ENCODE data around the gene RRP1. TPM values are rescaled to one million over a fixed set of nuclear protein-coding genes. Genes with fewer than 3 reads are reported as not detected.

RRP1 gene
- polyA plus RNA-seq, 1 of the 3 experiments (the other 2 are of a cell fraction), result 22.7 TPM

DNA sequence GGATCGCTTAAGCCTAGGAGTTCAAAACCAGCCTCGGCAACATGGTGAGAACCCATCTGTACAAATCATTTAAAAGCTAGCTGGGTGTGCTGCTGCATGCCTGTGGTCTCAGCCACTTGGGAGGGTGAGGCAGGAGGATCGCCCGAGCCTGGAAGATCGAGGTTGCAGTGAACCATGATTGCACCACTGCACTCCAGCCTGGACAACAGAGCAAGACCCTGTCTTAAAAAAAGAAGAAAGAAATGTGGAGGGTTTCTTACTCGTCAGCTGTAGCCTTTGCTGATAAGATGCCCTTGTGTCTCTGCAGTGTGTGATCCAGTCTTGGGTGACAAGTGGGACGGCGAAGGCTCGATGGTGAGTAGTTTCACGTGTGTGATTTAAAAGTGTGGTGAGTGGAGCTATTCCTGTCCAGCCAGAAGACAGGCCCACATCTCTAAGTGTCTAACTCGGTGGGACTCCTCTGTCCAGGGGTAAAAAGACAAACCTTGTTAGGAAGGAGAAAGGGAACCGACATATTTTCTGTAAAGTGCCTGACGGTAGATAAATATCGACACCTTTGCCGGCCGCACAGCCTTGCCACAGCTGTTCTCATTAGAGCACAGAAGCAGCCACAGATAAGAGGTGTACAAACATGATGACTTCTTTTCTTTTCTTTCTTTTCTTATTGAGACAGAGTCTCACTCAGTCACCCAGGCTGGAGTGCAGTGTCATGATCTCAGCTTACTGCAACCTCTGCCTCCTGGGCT is 43.4 kb upstream of the RRP1 start:
- POLR2A ChIA-PET, result no interaction called here
- Histone ChIP-seq H3K9me3 (no peaks in the 10 kb centered on the region), H3K4me2 (no peak overlapping the region), H3K79me2 (ENCODE audit: insufficient read depth) (no peaks in the 10 kb centered on the region), H3K9ac (no peak overlapping the region), H3K4me1 (ENCODE audit: control insufficient read depth in 1 of 2, insufficient read depth in 2 of 2, low read depth in 1 of 2, low read length in 1 of 2) (peaks cover 0 to 3% of the 10 kb centered on the region in 2 experiments; a peak in 1 of 4 replicates), H3K36me3 (replicated peaks in 1 of 2; ENCODE audit: control insufficient read depth in 1 of 2, insufficient read depth in 2 of 2, low read length in 1 of 2) (peaks cover 11 to 28% of the 10 kb centered on the region in 2 experiments), H3F3A (replicated peaks; ENCODE audit: insufficient read depth) (peaks cover 5% of the 10 kb centered on the region), H3K27ac (ENCODE audit: low read depth in 2 of 2, low read length in 1 of 2) (no peak overlapping the region), H3K27me3 (ENCODE audit: insufficient read depth) (no peaks in the 10 kb centered on the region), H3K9me2 (no peaks in the 10 kb centered on the region), H4K20me1 (ENCODE audit: insufficient read depth) (no peaks in the 10 kb centered on the region), H3K4me3 (ENCODE audit: low read depth in 2 of 2, low read length in 1 of 2) (no peak overlapping the region), H2AFZ (ENCODE audit: low read depth) (no peak overlapping the region)
- DNase-seq, result no peak
- TF ChIP-seq EP300 (IDR thresholded peaks at IDR 0.05; ENCODE audit: borderline replicate concordance in 1 of 2, low read depth in 1 of 2, low read length in 1 of 2), result no peak
- no peak for TF ChIP-seq GATA2 (CRISPR knock-in tag; IDR thresholded peaks at IDR 0.05)
- TF ChIP-seq ZBTB33 (IDR thresholded peaks at IDR 0.05; ENCODE audit: borderline replicate concordance, low read depth), result no peak
- no peak for TF ChIP-seq FOSL2 (IDR thresholded peaks at IDR 0.05; ENCODE audit: borderline replicate concordance, low read depth)
- no peak for TF ChIP-seq SIN3A (IDR thresholded peaks at IDR 0.05; ENCODE audit: borderline replicate concordance, low read depth, low read length)
- TF ChIP-seq MXI1 (IDR thresholded peaks at IDR 0.05; ENCODE audit: low read depth, low read length), result no peak
- TF ChIP-seq CHD2 (IDR thresholded peaks at IDR 0.05; ENCODE audit: low read length, partially characterized antibody), result no peak
- no peak for TF ChIP-seq EZH2phosphoT487 (IDR thresholded peaks at IDR 0.05; ENCODE audit: borderline replicate concordance, low read depth)
- no peak for TF ChIP-seq CTCF (IDR thresholded peaks at IDR 0.05)
- TF ChIP-seq RXRA (IDR thresholded peaks at IDR 0.05; ENCODE audit: borderline replicate concordance, low read depth), result no peak
- no peak for TF ChIP-seq NRF1 (IDR thresholded peaks at IDR 0.05; ENCODE audit: low read depth, low read length)
- no peak for TF ChIP-seq POLR2AphosphoS5 (IDR thresholded peaks at IDR 0.05; ENCODE audit: low read depth, low read length)
- TF ChIP-seq, protein P1, sequence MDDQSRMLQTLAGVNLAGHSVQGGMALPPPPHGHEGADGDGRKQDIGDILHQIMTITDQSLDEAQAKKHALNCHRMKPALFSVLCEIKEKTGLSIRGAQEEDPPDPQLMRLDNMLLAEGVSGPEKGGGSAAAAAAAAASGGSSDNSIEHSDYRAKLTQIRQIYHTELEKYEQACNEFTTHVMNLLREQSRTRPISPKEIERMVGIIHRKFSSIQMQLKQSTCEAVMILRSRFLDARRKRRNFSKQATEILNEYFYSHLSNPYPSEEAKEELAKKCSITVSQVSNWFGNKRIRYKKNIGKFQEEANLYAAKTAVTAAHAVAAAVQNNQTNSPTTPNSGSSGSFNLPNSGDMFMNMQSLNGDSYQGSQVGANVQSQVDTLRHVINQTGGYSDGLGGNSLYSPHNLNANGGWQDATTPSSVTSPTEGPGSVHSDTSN (IDR thresholded peaks at IDR 0.05), result no peak
- TF ChIP-seq RFX5 (IDR thresholded peaks at IDR 0.05; ENCODE audit: low read length), result no peak
- TF ChIP-seq REST (IDR thresholded peaks at IDR 0.05; ENCODE audit: low read depth, low read length), result no peak
- no peak for TF ChIP-seq RCOR1 (IDR thresholded peaks at IDR 0.05; ENCODE audit: low read length)
- TF ChIP-seq FOXJ3 (CRISPR knock-in tag; IDR thresholded peaks at IDR 0.05), result no peak
- TF ChIP-seq RAD21 (IDR thresholded peaks at IDR 0.05; ENCODE audit: low read length), result no peak
- WGBS (ENCODE audit: low lambda C conversion rate), result 93% methylated on average over 16 of the region's 16 CpGs
- CTCF ChIA-PET, result interaction anchor here (1.3 kb wide), 1 partner anchor 101 kb away, joined by 3 read pairs; no protein-coding TSS in a partner anchor
